ENCODE results near the gene JADE3. TPM values are rescaled to one million over a fixed set of nuclear protein-coding genes. Genes with fewer than 3 reads are reported as not detected.
A peak's percentile ranks its signal among the peaks of the same experiment; 100 is the strongest.

JADE3 gene
- 8.4 TPM for total RNA-seq

DNA sequence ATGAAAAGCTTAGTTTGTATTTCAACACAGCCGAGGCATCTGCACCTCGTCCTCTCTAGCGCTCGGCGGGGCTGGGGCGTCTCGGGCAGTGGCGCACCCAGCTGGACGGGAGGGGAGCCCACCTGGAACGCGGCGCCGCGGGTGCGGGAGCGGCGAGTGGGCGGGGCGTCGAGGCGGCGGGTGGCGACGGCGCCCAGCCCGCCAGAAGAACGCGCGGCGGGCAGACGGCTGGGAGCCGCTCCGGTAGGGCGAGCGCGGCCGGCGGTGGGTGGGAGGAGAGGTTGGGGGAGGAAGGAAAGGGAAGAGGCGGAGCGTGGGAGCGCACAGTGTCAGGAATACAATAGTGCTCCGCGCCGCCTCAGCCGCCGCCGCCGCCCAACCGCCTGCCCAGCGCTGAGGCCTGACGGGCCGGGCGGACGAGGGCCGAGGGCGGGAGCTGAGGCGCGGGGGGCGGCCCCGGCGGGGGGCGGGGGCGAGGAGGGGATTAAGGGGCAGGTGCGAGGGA, at the start of gene JADE3:
Gene JADE3 (plus strand): TSS at position 324 of the 505 bp plus-strand sequence. CDS start 72,474 bp downstream, outside the sequence.
- DNase-seq (ENCODE audit: low spot score), result peak; percentile 55

DNA sequence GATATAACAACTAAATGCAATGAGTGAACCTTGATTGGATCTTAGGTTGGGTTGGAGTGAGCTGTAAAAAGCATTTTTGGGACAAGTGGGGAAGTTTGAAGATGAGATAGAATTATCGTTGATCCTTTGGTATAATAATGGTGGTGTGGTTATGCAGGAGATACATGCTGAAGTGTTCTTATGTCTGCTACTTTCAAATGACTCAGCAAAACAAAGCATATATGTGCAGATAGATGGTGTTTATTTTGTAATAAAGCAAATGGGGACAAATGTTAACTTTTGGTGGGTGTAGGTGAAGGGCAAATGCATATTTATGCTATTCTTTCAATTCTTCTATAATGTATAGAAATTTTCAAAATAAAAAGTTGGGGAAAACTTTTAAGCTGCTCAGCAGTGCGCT, 49.1 kb upstream of the JADE3 start:
- DNase-seq (ENCODE audit: low spot score), result no peak

DNA sequence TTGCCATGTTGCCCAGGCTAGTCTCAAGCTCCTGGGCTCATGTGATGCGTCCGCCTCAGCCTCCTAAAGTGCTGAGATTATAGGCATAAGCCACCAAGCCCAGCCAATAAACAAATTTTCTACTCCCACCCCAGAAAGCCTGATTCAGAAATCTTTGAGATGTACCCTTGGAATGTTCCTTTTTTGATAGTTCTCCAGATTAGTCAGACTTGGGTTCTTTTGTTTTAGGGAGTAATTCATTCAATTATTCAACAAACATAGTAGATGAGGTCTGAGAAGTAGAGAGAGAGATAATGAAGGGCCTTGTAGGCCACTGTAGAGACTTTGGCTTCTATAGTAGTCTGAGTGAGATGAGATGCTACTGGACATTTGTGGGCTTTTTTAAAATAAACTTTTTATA, 47.6 kb upstream of the JADE3 start:
- no peak for DNase-seq (ENCODE audit: low spot score)

GRCh38 chrX:46865281-46865680, 46.9 kb upstream of the JADE3 start:
- DNase-seq (ENCODE audit: low spot score), result no peak

GRCh38 chrX:46866726-46867125, 45.5 kb upstream of the JADE3 start:
- DNase-seq (ENCODE audit: low spot score), result no peak

DNA sequence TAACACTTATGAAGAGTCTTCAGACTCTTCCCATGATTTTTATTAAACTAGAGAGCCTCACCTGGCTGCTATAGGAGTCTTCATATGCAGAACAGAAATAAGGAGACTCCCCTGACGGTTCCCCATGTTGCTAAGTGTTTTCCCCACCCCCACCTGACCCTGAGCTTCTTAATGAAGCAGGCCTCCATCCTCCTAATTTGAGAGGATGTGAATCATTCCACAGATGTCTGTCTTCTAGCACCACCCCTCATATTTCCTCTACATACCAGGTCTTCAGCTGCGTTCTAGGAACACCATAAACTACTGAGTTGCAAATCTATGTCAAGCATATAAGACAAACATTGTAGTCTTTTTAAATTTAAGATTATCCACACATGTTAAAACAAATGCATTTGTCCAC, 38.5 kb upstream of the JADE3 start:
- no peak for DNase-seq (ENCODE audit: low spot score)

- no peak for DNase-seq (ENCODE audit: low spot score)
These were observed 35.3 kb upstream of the JADE3 start for GRCh38 chrX:46876901-46877300.

DNA sequence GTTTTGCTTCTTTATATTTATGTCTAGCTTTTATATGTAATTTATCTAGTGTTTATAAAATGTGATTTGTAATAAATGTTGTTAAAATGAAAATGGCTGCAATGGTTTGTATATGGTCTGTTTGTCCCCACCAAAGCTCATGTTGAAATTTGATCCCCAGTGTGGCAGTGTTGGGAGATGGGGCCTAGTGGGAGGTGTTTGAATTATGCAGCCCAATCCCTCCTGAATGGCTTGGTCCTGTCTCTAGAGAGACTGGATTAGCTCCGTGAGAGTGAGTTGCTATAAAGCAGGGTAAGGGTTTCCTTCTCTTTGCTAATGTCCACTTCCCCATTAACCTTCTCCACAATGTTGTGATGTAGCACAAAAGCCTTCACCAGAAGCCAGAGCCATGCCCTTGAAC, 30.0 kb upstream of the JADE3 start:
- no peak for DNase-seq (ENCODE audit: low spot score)

DNA sequence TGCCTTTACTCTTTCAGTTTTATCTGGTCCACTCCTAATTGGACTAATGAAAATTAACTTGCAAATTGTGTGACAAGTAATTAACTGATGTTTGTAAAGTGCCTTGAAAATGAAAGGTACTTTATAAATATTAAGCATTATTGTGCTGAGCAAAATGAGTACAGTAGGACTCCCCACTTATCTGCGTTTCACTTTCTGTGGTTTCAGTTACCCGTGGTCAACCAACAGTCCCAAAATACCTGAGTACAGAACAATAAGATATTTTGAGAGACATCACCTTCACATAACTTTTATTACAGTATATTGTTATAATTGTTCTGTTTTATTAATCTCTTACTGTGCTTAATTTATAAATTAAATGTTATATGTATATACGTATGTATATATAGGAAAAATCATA, 27.4 kb upstream of the JADE3 start:
- DNase-seq (ENCODE audit: low spot score), result no peak

DNA sequence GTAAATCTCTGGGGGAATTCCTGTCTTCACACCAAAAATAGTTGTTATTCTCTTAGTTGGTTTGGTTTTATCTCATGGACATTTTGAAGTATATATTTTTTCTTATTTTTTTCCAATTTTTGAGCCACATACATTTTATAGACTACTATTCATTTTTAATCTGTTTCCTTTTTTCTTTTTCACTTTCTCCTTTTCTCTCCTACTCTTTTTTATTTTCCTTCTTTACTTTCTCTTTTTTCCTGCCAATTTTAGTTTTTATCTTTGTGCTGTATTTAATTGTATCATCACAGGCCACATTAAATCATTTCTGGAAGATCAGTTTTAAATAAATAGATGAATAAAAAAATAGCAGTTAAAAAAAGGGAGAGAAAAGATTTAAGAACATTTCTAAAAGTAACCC, 14.0 kb upstream of the JADE3 start:
- no peak for DNase-seq (ENCODE audit: low spot score)

- DNase-seq (ENCODE audit: low spot score), result peak; percentile 77
These were observed 8.6 kb upstream of the JADE3 start for GRCh38 chrX:46903458-46904242.

- DNase-seq (ENCODE audit: low spot score), result no peak
These were observed 7.6 kb upstream of the JADE3 start for GRCh38 chrX:46904626-46905025.

DNA sequence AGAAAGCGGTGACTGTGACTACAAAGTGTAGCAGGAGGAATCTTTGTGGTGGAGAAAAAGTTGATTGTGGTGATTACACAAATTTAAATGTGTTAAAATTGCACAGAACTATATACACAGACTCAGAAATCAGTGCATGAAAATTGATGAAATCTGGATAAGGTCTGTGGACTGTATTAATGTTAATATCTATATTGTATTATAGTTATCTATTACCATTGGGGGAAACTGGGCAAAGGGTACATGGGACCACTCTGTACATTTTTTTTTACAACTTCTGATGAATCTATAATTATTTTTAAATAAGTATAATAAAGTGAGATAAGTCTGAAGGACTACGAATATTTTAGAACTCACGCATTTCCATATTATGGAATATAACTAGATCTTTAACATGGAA, 1.8 kb upstream of the JADE3 start:
- DNase-seq (ENCODE audit: low spot score), result no peak

- DNase-seq (ENCODE audit: low spot score), result no peak
These were observed 626 bp downstream of the JADE3 start for GRCh38 chrX:46912603-46913491.

- no peak for DNase-seq (ENCODE audit: low spot score)
These were observed 1.4 kb downstream of the JADE3 start for GRCh38 chrX:46913667-46914066.

GRCh38 chrX:46916273-46916672, 4.1 kb downstream of the JADE3 start:
- DNase-seq (ENCODE audit: low spot score), result no peak

DNA sequence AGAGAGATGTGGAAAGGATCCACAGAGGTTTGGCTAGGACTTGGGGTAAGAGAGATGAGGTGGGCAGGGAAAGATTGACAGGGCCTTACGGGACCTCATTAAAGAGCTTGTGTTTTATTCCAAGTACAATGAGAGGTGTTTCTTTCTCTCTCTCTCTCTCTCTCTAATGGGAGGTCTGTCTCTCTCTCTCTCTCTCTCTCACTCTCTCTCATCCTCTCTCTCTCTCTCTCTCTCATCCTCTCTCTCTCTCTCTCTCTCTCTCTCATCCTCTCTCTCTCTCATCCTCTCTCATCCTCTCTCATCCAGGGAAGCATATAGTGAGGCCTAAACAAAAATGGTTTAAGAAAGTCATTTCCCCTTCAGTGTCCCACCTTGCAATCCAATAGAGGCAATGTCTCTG, 5.4 kb downstream of the JADE3 start:
- DNase-seq (ENCODE audit: low spot score), result no peak

DNA sequence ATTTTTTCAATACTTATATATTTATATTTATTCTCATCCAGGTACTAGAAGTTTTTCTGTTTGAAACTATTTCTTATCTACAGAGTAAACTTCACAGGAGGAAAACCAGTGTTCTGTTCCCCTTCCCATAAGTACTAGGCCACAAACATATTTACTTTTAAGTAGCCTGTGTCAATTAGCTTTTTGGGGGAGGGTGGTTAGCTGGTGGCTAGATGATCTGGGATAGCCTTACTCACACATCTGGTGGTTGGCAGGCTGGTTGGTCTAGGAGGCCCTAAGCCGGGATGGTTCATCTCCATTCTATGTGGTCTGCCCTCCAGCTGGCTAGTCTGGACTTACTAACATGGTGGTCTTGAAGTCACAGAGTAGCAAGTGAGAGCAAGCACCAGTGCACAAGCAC, 6.2 kb downstream of the JADE3 start:
- no peak for DNase-seq (ENCODE audit: low spot score)

GRCh38 chrX:46920235-46920634, 8.0 kb downstream of the JADE3 start:
- no peak for DNase-seq (ENCODE audit: low spot score)

DNA sequence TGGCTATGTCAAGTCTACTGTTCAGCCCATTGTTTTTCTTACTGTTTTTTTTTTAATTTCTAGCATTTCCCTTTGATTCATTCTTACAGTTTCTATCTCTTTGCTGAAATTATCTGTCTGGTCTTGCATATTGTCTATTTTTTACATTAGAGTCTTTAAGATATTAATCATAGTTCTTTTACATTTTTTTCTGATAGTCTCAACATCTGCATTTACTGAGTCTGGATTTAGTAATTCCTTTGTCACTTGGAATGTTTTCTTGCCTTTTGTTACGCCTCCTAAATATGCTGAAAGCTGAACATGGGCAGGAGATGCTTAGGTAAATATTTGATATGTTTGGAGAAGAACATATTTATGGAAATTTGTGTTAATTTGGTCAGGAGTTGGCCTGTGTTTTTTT, 10.4 kb downstream of the JADE3 start:
- DNase-seq (ENCODE audit: low spot score), result no peak

- no peak for DNase-seq (ENCODE audit: low spot score)
These were observed 15.5 kb downstream of the JADE3 start for GRCh38 chrX:46927718-46928117.

- DNase-seq (ENCODE audit: low spot score), result no peak
These were observed 17.4 kb downstream of the JADE3 start for GRCh38 chrX:46929439-46930261.
